ENCODE measurements around the gene SMIM31.

Gene SMIM31

GRCh38 chr4:164761746-164762275 is 7.9 kb downstream of the SMIM31 start:
- H3K4me3 ChIP-seq (ENCODE audit: low read length) = no peak overlapping the region
- no peak overlapping the region for H3K9ac ChIP-seq (ENCODE audit: low read depth, low read length)

DNA sequence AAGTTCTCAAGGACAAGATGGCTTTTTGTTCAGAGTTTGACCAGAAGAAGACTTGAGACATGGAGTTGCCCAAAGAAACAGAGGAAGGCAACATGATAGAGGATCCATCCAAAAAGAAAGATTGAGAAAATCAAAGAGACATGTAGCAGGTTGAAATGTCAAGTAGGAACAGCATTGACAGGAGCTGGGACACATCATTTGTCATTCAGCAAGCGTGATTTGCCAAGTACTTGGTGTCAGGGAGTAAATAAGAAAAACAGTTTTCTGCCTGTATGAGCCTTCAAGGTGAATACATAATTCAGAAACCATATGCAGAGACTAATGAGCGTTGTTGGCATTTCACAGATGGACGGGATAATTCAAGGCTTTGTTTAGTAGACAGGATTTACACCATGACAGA is 11.2 kb downstream of the SMIM31 start:
- Histone ChIP-seq H3K4me3 (ENCODE audit: low read length) (no peak overlapping the region), H3K36me3 (ENCODE audit: insufficient read depth, low read depth, low read length) (no peaks in the 10 kb centered on the region), H3K9ac (ENCODE audit: low read depth, low read length) (no peak overlapping the region), H3K27ac (ENCODE audit: low read length) (no peak overlapping the region), H3K27me3 (ENCODE audit: insufficient read depth, low read length) (no peaks in the 10 kb centered on the region), H3K9me3 (ENCODE audit: insufficient read depth, low read depth, low read length) (no peaks in the 10 kb centered on the region), H3K4me1 (ENCODE audit: insufficient read depth, low read length) (0 out of 2 replicates have a peak, but pooled peaks cover 3% of the 10 kb centered on the region)

More at GRCh38 chr4:164761746-164762275, 7.9 kb downstream of the SMIM31 start:
- Histone ChIP-seq H3K27ac (ENCODE audit: low read length) (no peak overlapping the region), H3K9me3 (ENCODE audit: insufficient read depth, low read depth, low read length) (no peaks in the 10 kb centered on the region), H3K27me3 (ENCODE audit: insufficient read depth, low read length) (no peaks in the 10 kb centered on the region), H3K4me1 (ENCODE audit: insufficient read depth, low read length) (0 out of 2 replicates have a peak, but pooled peaks cover 3% of the 10 kb centered on the region), H3K36me3 (ENCODE audit: insufficient read depth, low read depth, low read length) (no peaks in the 10 kb centered on the region)

DNA sequence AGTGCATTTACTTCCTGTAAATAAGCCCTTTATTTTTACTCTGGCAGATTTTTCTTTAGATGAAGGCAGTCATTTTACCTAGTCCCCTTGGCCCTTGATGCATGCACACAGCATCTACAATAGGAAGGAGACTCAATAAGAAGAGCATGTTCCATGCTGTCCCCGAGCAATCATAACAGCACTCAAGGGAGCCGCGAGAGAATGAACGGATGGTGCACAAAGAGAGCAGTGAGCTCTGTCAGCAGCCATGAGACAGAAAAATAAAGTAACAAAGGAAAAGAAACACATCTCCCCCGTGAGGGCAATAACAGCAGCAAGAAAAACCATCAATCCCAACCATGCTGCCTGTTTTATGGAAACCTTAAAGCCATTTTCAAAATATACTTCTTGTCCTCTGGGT is 11.9 kb downstream of the SMIM31 start:
- Histone ChIP-seq H3K4me1 (ENCODE audit: insufficient read depth, low read length) (0 out of 2 replicates have a peak, but pooled peaks cover 3% of the 10 kb centered on the region), H3K4me3 (ENCODE audit: low read length) (no peak overlapping the region), H3K9me3 (ENCODE audit: insufficient read depth, low read depth, low read length) (no peaks in the 10 kb centered on the region), H3K27ac (ENCODE audit: low read length) (no peak overlapping the region), H3K36me3 (ENCODE audit: insufficient read depth, low read depth, low read length) (no peaks in the 10 kb centered on the region), H3K9ac (ENCODE audit: low read depth, low read length) (no peak overlapping the region), H3K27me3 (ENCODE audit: insufficient read depth, low read length) (no peaks in the 10 kb centered on the region)

- H3K36me3 ChIP-seq (ENCODE audit: insufficient read depth, low read depth, low read length) = no peaks in the 10 kb centered on the region
- no peak overlapping the region for H3K4me3 ChIP-seq (ENCODE audit: low read length)
- H3K4me1 ChIP-seq (ENCODE audit: insufficient read depth, low read length) = 0 out of 2 replicates have a peak, but pooled peaks cover 3% of the 10 kb centered on the region
- no peak overlapping the region for H3K27ac ChIP-seq (ENCODE audit: low read length)
- no peaks in the 10 kb centered on the region for H3K9me3 ChIP-seq (ENCODE audit: insufficient read depth, low read depth, low read length)
- H3K27me3 ChIP-seq (ENCODE audit: insufficient read depth, low read length) = no peaks in the 10 kb centered on the region
- H3K9ac ChIP-seq (ENCODE audit: low read depth, low read length) = no peak overlapping the region
Measured at GRCh38 chr4:164768516-164768915, 14.6 kb downstream of the SMIM31 start.

- Histone ChIP-seq H3K9ac (ENCODE audit: low read depth, low read length) (no peak overlapping the region), H3K27me3 (ENCODE audit: insufficient read depth, low read length) (no peaks in the 10 kb centered on the region), H3K36me3 (ENCODE audit: insufficient read depth, low read depth, low read length) (no peaks in the 10 kb centered on the region), H3K9me3 (ENCODE audit: insufficient read depth, low read depth, low read length) (no peaks in the 10 kb centered on the region), H3K27ac (ENCODE audit: low read length) (no peak overlapping the region), H3K4me3 (ENCODE audit: low read length) (no peak overlapping the region), H3K4me1 (ENCODE audit: insufficient read depth, low read length) (0 out of 2 replicates have a peak, but pooled peaks cover 3% of the 10 kb centered on the region)
Measured at GRCh38 chr4:164770010-164770724, 16.2 kb downstream of the SMIM31 start.

DNA sequence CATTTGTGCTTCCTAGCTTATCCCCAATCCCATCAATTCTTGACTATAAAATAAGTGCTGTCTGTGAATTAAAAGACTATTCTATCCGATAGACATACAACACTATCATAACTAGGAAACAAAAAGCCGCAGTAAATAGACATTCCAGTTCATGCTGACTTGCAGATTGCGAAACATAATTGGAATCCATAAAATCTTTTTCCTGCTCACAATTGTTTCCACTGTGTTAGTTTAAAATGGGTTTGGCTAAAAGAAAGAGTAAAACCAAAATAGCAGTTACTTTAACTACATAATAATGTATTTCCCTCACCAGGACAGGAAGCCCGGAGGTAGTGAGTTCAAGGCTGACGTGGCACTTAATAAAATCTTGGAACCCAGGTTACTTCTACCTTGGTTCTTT is 17.2 kb downstream of the SMIM31 start:
- no peaks in the 10 kb centered on the region for H3K27me3 ChIP-seq (ENCODE audit: insufficient read depth, low read length)
- H3K4me1 ChIP-seq (ENCODE audit: insufficient read depth, low read length) = no peaks in the 10 kb centered on the region
- no peaks in the 10 kb centered on the region for H3K36me3 ChIP-seq (ENCODE audit: insufficient read depth, low read depth, low read length)
- H3K9me3 ChIP-seq (ENCODE audit: insufficient read depth, low read depth, low read length) = no peaks in the 10 kb centered on the region
- no peak overlapping the region for H3K4me3 ChIP-seq (ENCODE audit: low read length)
- H3K9ac ChIP-seq (ENCODE audit: low read depth, low read length) = no peak overlapping the region
- no peak overlapping the region for H3K27ac ChIP-seq (ENCODE audit: low read length)

DNA sequence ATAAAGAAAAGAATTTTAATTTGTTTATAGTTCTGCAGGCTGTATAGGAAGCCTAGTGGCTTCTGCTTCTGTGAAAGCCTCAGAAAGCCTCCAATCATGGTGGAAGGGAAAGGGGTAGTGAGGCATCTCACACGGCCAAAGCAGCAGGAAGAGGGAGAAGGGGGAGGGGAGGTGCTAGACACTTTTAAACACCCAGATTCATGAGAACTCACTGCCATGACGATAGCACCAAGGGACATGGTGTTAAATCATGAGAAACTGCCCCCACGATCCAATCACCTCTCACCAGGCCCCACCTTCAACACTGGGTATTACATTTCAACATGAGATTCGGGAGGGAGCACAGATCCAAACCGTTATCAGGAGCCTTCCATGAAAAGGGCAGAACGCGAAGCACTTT is 18.1 kb downstream of the SMIM31 start:
- H3K27ac ChIP-seq (ENCODE audit: low read length) = no peak overlapping the region

DNA sequence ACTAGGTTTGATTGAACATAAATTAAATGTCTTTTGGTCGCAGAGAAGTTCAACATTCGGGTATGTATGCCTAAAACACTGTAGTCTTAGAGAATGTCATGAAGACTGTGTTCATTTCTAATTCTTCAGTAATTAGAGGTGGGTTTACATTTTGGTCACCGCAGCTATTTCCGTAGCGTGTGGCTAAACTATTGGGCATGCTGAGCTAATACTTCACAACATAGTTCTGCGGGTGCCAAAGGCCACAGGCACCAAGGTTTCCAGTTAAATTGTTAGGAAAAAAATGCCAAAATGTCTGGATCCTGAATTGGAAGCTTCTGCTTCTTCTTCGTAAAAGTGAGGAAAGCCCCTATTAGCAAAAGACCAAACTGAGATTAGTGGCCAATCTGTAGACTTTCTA is 25.1 kb downstream of the SMIM31 start:
- H3K27ac ChIP-seq (ENCODE audit: low read length) = no peak overlapping the region
- no peak overlapping the region for H3K9ac ChIP-seq (ENCODE audit: low read depth, low read length)
- H3K9me3 ChIP-seq (ENCODE audit: insufficient read depth, low read depth, low read length) = no peaks in the 10 kb centered on the region
- no peaks in the 10 kb centered on the region for H3K27me3 ChIP-seq (ENCODE audit: insufficient read depth, low read length)
- no peak overlapping the region for H3K4me3 ChIP-seq (ENCODE audit: low read length)
- H3K36me3 ChIP-seq (ENCODE audit: insufficient read depth, low read depth, low read length) = no peaks in the 10 kb centered on the region
- peaks cover 4% of the 10 kb centered on the region for H3K4me1 ChIP-seq (ENCODE audit: insufficient read depth, low read length)

More for the DNA sequence above, 18.1 kb downstream of the SMIM31 start:
- Histone ChIP-seq H3K36me3 (ENCODE audit: insufficient read depth, low read depth, low read length) (no peaks in the 10 kb centered on the region), H3K27me3 (ENCODE audit: insufficient read depth, low read length) (no peaks in the 10 kb centered on the region), H3K4me3 (ENCODE audit: low read length) (no peak overlapping the region), H3K9ac (ENCODE audit: low read depth, low read length) (no peak overlapping the region), H3K9me3 (ENCODE audit: insufficient read depth, low read depth, low read length) (no peaks in the 10 kb centered on the region), H3K4me1 (ENCODE audit: insufficient read depth, low read length) (no peaks in the 10 kb centered on the region)

DNA sequence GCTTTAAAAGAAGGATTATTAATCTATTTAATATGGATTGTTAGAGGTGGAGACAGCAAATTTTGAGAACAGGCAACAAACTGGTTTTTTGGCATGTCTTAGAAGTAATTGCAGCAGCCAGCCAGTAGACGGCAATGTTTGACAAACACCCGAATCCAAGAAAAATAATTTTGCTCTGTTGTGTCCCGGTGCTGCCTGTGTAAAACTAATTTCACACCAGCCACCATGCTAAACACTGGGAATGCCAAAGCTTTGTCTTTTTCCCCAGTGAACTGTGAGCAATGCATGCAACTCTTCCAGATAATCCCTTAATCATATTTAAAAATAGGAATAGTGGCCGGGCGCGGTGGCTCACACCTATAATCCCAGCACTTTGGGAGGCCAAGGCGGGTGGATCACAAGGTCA is 25.9 kb downstream of the SMIM31 start:
- Histone ChIP-seq H3K27me3 (ENCODE audit: insufficient read depth, low read length) (no peaks in the 10 kb centered on the region), H3K4me3 (ENCODE audit: low read length) (no peak overlapping the region), H3K9me3 (ENCODE audit: insufficient read depth, low read depth, low read length) (no peaks in the 10 kb centered on the region), H3K27ac (ENCODE audit: low read length) (no peak overlapping the region), H3K36me3 (ENCODE audit: insufficient read depth, low read depth, low read length) (no peaks in the 10 kb centered on the region), H3K9ac (ENCODE audit: low read depth, low read length) (no peak overlapping the region), H3K4me1 (ENCODE audit: insufficient read depth, low read length) (peaks cover 6% of the 10 kb centered on the region)

DNA sequence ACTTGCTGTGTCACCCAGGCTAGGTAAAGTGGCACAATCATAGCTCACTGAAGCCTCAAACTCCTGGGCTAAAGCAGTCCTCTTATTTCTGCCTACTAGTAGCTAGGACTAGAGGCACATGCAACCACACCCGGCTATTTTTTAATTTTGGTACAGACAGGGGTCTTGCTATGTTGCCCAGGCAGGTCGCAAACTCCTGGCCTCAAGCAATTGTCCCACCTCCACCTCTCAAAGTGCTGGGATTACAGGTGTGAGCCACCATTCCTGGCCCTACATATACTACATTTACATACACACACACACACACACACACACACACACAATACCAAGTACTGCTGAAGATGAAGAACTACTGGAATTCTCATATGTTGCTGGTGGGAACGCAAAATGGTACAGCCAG is 26.9 kb downstream of the SMIM31 start:
- H3K4me1 ChIP-seq (ENCODE audit: insufficient read depth, low read length) = peaks cover 6% of the 10 kb centered on the region
- no peaks in the 10 kb centered on the region for H3K36me3 ChIP-seq (ENCODE audit: insufficient read depth, low read depth, low read length)
- no peaks in the 10 kb centered on the region for H3K27me3 ChIP-seq (ENCODE audit: insufficient read depth, low read length)
- H3K9me3 ChIP-seq (ENCODE audit: insufficient read depth, low read depth, low read length) = no peaks in the 10 kb centered on the region
- H3K4me3 ChIP-seq (ENCODE audit: low read length) = no peak overlapping the region
- no peak overlapping the region for H3K27ac ChIP-seq (ENCODE audit: low read length)
- no peak overlapping the region for H3K9ac ChIP-seq (ENCODE audit: low read depth, low read length)

- H3K27ac ChIP-seq (ENCODE audit: low read length) = no peak overlapping the region
Measured at GRCh38 chr4:164783976-164784375, 30.0 kb downstream of the SMIM31 start.

DNA sequence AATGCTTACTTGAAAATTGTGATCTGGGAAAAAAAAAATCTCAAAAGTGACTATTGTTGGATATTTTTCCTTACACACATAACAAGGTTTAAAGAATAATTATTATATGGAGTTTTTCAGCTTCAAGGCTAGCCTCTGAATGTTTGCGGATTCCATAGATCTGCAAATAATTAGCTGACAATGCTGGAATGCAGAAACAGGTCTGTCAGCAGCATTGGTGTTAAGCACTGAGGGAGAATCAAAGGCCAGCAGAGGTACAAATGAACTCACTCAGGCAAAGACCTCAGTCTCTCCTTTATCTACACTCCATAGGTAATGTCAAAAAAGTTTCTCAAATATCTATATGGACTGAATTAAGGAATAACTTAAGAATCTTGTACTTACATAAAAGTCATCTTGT is 35.1 kb downstream of the SMIM31 start:
- Histone ChIP-seq H3K27ac (ENCODE audit: low read length) (no peak overlapping the region), H3K4me3 (ENCODE audit: low read length) (no peak overlapping the region), H3K4me1 (ENCODE audit: insufficient read depth, low read length) (peaks cover 2% of the 10 kb centered on the region)

More at GRCh38 chr4:164783976-164784375, 30.0 kb downstream of the SMIM31 start:
- Histone ChIP-seq H3K36me3 (ENCODE audit: insufficient read depth, low read depth, low read length) (no peaks in the 10 kb centered on the region), H3K9ac (ENCODE audit: low read depth, low read length) (no peak overlapping the region), H3K4me1 (ENCODE audit: insufficient read depth, low read length) (peaks cover 6% of the 10 kb centered on the region), H3K27me3 (ENCODE audit: insufficient read depth, low read length) (no peaks in the 10 kb centered on the region), H3K4me3 (ENCODE audit: low read length) (no peak overlapping the region), H3K9me3 (ENCODE audit: insufficient read depth, low read depth, low read length) (no peaks in the 10 kb centered on the region)

More for the DNA sequence above, 35.1 kb downstream of the SMIM31 start:
- no peaks in the 10 kb centered on the region for H3K36me3 ChIP-seq (ENCODE audit: insufficient read depth, low read depth, low read length)
- 0 out of 2 replicates have a peak, but pooled peaks cover 4% of the 10 kb centered on the region for H3K9me3 ChIP-seq (ENCODE audit: insufficient read depth, low read depth, low read length)
- H3K9ac ChIP-seq (ENCODE audit: low read depth, low read length) = no peak overlapping the region
- H3K27me3 ChIP-seq (ENCODE audit: insufficient read depth, low read length) = no peaks in the 10 kb centered on the region

Data from iPS-20b (cell line).